HG03457 (cell line): ENCODE measurements around the gene TOMM40L.

Experiments used
- ATAC-seq: cut with Tn5 transposase; IDR thresholded peaks from one replicate; pipeline ENCODE4 v1.9.1; 2021; ENCODE audit warnings: moderate number of reproducible peaks; ENCODE audit not compliant: unreplicated experiment

TOMM40L gene

DNA sequence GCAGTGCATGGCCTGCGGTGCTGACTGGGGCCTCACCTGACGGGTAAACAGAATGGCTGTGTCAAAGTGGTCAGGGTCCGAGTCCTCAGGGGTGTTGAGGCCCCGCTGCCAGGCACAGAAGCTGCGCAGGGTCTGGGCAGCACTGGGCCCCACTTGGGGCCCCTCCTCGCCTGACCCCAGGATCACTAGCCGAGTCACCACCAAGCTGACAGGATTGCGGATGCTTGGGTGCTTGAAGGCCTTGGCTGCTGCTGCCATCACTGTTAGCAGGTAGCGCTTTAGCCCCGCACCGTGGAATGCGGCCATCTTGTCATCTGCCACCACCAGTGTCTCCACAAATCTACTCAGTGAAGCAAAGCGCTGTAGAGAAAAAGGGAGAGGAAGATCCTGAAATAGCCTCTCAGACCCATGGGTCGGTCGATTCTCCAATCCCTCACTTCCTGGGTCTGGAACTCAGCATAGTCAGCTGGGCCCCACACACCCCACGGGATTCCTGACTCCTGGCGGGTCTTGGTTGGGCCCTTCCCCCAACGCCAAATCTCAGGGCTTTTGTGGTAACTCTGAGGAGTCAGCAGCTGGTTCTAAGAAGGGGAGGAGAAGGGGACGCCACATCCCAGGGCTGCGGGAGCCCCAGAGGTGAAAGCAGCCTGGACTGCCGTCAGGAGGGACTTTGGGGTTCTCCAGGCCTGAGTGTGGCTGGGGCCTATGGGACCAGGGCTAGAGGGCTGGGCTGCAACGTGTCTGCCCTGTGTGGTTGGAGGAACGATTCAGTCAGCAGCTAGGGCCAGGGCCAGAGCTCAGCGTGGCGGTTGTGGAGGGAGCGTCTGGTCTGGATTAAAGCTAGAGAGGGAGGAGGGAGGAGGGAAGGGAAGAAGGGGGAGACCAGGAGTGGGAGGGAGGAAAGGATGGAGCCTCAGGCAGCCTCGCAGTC lies 29.1 kb upstream of the TOMM40L start:
- ATAC-seq = no peak

DNA sequence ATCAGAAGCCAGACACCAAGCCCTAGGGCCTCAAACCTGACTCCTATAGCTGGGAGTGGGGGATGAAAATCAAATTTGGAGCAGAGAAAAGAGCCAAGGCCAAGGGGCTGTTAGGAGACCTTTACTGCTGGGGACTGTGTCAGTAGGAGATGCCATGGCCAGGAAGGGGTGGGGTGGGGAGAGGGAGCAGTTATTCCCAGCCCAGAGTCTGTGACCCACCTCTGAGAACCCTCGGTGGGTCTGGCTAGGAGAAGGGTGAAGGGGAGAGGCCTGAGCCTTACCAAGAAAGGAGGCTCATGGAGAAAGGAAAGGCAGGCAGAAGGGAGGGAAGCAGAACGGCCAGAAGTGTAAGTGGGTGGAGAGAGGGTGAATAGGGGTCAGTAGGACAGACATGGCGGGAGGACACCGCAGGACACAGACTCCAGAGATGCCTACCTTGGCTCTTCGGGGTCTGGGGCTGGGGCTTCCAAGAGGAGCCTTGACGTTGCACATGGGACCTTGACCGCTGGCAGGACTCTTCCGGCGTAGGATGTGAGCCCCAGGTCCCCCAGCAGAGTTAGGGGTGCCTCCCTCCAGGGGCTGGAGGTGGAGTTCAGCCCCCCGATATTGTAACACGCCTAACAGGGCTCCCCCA lies 28.2 kb upstream of the TOMM40L start:
- ATAC-seq = no peak

DNA sequence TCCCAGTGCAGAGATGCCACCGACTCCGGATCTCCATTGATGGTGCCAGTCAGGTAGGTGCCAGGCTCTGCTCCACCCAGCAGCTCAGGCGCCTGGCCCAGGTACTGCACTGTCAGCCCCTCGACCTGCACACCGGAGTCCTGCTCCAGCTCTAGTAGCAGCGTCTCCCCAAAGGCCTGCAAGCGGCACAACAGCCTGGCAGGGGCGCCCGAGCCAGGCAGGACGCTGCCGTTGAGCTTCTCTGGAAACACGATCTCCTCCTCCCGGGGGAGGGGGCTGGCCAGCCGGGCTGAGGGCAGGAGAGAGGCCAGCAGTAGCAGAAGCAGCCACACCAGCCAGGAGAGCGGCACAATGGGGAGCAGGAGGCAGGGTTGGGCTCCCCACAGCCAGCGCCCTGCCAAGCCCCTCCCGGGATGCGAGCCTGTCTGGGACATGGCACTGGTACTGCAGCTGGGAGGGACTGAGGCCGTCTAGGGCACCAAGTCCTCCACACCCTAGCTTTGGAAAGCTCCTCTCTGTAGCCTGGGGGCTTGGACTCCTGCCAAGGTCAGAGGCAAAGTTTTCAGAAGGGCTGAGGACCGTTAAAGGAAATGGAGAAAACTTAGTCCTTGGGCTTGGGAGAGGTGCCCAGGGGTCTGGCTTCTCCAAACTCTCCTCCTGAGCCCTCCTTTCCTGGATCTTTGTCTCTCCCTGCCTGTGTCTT lies 27.5 kb upstream of the TOMM40L start:
- no peak for ATAC-seq

DNA sequence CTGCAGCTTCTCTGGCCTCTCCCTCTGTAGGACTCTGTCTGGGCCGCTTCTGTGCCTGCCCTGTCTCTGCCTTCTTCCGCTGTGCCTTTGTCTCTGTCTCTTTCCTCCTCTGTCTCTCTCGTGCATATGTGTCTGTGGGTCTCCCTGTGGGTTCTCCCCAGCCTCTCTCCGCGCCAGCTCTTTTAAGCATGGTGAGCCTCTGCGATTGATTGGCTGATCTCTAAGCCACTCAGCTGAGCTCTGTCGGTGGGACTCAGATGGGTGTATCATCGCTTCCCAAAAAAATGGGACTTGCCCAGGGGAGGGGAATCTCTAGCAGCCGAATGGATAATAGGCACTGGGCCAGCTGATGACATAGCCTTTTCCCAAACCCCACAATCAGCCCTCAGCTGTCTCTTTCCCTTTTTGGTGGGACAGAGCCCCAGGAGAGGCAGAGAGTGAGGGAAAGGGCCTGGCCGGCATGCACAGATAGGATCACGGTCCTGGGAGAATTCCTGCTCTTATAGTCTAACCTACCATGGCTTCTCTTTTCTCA lies 26.9 kb upstream of the TOMM40L start, which contains the start of gene ADAMTS4:
TSS of gene ADAMTS4 (minus strand) at position 158 of the 535 bp plus-strand sequence. CDS start 427 bp downstream, outside the sequence.
- ATAC-seq = no peak

DNA sequence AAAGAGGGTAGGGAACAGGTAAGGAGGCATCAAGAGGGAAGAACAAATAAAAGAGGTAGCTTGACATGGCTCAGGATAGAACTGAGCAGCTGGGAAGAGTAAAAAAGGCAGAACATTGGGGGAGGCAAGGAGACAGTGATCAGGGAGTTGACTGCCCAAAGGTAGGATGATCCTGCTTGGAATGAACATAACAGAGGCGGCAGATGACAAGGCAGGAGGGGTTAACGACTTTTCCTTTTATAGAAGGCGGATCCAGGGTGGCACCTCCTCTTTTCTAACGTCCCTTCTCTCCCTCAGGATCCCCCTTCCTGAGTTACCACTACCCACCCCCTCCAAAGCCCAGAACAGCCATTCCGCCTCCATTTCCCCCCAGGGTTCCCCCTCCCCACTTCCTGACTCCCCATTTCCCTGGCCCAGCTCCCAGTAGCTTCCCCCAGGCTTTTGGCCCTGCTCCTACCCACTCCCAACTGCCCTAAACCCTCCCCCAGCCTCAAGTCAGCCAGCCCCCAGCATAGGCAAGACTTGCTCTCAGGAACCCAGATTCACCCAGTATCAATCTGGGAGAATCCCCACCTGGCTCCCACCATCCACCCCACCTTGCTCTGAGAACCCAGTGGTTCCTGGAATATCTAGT lies 26.2 kb upstream of the TOMM40L start:
- no peak for ATAC-seq

DNA sequence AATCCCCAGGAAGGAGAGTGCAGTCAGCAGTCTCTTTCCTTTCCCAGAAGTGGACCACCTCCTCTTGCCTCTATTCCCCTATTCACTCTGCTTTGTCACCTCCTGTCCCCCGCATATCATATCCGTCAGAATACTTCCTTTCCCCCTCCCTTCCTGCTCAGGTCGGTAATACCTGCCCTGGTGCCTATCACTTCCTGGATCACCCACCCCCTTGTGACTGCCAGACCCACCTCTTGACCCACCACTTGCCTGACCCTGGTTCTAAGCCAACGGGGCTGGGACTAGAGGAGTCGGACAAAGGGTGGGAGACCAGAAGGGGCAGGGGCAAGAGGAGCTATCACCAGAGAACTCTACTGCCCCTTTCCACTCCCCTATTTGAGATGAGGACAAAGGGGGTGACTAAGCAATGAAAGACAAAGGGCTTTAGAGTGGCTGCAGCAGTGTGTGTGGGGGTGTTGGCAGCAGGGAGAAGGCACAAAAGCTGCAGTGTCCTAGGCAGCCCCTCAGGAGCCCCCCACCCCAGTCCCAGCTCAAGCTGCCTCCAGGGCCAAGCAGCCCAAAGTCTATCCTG lies 25.4 kb upstream of the TOMM40L start:
- ATAC-seq = no peak

DNA sequence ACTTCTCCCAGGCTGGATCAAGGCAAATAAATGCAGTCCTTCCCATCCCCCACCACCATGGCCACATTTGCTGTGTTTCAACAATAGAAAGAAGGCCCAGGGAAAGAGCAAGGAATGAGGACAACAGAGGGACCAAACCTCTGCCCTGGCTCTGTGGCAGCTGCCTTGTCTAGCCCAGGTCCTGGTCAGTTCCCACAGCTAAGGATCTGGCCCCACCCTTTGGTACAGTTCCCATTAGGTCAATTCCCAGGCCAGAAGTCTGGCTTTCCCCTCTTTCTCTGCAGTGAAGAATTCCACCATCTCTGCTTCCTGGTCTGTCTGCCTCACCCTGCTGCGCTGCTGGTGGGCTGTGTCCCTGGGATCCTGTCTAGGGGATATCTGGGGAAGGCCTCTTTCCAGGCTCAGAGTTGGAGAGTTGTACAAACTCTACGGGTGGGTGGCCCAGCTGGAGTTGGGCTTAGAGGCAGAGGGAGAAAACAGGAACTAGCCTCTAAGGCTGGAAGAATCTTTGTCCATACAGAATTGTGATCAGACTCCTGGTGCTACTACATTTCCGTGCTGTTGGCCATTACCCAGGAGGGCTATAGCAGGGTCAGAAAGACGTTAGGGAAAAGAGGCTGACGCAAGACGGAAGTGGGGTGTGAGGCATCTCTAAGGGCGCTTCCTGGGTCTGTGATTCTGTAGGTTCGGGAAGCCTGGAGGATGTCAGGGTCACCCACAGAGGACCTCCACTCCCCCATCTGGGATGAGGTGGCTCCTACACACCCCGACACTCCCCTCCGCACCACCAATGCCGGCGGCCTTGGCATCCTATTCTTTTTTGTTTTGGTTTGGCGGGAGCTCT lies 24.6 kb upstream of the TOMM40L start:
- no peak for ATAC-seq

DNA sequence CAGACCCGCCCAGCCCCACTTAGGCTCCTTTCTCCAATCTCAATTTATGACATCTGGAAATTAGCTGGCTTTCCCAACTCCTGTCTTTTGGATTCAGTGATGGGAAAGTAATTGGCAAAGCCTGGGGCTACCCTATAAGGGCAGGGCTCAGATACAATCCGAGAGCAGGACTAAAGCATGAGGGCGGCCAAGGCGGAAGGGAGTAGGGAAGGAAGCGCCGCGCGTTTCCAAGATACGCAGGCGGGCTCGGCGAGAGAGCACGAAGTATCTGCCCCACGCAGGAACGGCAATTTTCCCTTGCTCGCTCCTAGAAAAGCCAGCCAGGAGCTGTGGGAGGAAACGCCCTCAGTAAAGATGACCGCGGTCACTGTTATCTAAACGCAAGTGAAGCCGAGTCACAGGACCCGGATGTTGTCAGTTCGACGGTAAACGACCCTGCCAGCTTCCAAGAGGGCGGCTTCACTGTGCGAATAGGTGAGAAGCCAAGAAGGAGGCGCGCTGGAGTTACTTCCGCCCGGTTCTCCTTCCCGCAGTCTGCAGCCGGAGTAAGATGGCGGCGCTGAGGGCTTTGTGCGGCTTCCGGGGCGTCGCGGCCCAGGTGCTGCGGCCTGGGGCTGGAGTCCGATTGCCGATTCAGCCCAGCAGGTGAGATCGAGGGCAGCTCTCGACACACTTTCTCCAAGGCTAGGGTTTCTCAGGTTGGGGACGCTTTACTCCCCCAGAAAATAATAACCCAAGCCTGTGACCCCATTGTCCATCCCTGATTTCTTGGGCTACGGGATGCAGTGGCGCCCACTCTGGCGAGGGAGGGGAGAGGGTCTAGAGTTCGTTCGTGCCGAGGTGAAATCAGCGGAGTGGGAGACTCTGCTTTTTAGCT lies 23.8 kb upstream of the TOMM40L start, which contains the start of gene NDUFS2:
TSS of gene NDUFS2 (plus strand) at position 532 of the 877 bp plus-strand sequence. CDS start at position 551, 19 bp downstream.
- peak; percentile 86 for ATAC-seq

DNA sequence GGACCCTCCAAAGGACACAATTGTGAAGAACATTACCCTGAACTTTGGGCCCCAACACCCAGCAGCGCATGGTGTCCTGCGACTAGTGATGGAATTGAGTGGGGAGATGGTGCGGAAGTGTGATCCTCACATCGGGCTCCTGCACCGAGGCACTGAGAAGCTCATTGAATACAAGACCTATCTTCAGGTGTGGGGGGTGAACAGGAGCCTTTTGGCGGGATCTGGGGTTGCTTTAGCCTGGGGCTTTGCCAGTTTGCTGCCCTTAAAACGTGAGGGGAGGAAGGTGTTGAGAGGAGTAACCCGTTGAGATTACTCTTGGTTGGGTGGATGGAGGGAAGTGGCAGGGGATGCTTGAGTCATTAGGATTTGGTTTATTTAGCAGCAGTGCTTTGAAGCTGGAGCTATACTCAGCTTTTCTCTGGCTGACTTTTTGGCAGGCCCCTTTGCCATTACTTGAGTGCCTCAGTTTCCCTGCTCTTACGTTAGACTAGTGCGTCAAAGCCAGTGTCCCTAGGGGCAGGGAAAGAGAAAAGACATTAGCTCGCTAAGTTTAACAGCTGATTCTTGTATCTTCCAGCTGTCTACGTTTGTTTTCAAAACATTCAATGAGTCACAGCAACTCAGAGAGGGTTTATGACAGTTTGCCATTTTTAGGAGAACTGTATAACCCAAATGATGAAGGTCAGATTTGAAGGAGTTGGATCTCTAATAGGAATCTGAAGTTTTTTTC lies 19.3 kb upstream of the TOMM40L start:
- ATAC-seq = no peak

DNA sequence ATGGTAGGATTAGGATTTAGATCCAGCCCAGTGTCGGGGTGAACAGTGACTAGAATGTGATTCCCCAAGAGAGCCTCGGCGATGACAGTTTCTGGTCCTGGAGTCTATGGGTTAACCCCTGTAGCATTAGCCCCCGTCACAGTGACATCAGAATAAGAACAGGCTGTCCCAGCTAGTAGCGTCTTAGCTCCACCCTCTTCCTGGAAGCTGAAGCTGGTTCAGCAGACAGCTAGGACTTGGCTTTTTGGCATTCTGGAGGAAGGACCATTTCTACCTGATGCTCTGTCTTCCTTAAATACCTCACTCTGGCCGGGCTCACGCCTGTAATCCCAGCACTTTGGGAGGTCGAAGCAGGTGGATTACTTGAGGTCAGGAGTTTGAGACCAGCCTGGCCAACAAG lies 18.7 kb upstream of the TOMM40L start:
- ATAC-seq = no peak

DNA sequence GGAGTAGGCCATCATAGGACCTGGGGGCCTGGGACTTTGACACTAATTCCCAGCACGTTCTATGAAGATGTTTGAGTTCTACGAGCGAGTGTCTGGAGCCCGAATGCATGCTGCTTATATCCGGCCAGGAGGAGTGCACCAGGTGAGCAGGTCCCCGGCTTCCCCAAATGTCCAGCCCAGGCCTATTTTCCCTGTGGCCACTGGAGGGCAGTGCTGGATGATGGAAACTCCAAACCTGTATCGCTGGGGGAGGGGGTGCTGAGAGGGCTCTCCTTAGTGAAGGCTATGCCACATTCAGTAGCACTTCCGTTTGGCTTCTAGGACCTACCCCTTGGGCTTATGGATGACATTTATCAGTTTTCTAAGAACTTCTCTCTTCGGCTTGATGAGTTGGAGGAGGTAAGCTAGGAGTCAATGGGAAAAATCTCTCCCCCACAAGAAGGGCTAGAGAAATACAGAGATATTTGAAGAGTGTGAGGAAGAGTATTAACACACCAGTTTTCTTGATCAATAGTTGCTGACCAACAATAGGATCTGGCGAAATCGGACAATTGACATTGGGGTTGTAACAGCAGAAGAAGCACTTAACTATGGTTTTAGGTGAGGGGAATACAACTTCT lies 16.0 kb upstream of the TOMM40L start:
- ATAC-seq = no peak

DNA sequence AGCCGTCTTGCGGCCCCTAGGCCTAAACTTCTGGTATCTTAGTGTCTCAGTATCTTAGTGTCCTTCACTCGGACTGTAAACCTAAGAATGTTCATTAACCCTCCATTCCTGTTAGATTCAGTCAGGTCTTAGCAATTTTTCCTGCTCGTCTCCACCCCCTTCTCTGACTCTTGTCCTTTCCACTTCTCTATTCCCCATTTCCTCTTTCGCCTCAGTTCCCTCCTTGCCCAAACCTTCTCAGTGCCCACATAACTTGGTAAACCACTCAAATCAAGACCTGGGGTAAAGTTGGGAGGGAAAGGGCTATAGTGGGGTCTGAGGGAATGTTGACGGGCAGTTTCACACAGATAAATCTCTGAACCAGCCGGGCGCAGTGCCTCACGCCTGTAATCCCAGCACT lies 11.5 kb upstream of the TOMM40L start:
- no peak for ATAC-seq

DNA sequence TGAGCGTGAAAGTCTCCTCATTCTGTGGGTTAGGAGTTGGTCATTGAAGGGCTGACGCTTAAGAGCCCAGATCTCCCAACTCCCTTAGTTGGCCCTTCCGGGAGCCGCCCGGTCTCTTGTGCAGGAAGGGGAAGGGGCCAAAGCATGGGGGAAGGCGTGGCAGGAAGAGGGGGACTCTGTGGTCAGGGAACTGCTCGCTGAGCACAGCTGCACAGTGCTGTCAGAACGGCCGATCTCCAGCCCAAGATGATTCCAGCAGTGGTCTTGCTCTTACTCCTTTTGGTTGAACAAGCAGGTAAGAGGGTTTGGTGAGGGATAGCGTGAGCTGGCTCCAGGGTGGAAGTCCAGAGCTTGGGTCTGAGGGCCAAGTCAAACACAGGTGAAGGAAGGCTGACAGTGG lies 10.8 kb upstream of the TOMM40L start, which contains the start of gene FCER1G:
TSS of gene FCER1G (plus strand) at position 220 of the 400 bp plus-strand sequence. CDS start at position 247, 27 bp downstream.
- ATAC-seq = no peak

DNA sequence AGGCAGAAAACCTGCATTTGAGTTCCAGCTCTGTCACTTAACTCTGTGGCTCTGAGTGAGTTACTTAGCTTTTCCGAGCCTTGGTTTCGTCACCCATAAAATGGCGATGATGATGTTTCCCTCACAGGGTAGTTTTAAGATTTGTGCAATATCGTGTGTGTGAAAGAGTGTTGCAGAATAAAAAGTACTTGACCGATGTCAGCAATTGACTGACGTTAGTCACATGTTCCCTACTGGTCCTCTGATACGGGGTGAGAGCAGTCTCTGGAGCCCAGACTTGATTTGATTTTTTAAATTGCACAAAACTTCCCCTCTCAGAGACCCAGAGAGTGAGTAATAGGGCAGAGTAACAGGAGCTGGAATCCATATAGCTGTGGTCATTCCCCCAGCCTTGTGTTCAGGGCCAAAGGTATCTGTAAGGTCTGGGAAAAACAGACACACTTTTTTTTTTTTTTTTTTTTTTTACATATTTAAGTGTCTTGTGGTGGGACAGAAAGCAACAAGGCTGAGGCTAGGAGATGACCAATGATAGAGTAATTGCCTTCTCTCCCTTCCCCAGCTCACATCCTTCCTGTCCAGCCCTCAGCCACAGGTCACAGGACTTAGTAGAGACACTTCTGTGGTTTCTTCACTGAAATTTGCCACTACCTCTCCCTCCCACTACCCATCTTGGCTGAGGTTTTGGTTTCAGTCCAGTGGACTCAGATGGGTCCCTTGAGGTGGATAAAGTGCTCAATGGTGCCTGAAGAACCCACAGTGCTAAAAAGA lies 8.7 kb upstream of the TOMM40L start:
- ATAC-seq = peak; percentile 75

DNA sequence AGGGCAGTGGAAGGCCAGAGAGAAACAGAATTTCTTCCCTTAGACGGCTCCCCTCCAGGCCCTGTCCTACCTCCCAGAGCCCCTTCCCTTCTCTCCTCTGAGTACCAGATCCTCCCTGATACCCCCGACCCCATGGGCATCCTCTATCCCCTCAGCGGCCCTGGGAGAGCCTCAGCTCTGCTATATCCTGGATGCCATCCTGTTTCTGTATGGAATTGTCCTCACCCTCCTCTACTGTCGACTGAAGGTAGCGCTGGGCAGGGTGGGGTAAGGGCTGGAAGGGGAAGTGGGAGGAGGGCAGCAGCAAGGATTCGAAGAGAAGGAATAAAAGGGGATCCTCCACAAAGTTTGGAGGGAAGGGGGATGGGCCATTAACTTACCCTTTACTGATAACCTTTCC lies 8.0 kb upstream of the TOMM40L start:
- ATAC-seq = no peak

DNA sequence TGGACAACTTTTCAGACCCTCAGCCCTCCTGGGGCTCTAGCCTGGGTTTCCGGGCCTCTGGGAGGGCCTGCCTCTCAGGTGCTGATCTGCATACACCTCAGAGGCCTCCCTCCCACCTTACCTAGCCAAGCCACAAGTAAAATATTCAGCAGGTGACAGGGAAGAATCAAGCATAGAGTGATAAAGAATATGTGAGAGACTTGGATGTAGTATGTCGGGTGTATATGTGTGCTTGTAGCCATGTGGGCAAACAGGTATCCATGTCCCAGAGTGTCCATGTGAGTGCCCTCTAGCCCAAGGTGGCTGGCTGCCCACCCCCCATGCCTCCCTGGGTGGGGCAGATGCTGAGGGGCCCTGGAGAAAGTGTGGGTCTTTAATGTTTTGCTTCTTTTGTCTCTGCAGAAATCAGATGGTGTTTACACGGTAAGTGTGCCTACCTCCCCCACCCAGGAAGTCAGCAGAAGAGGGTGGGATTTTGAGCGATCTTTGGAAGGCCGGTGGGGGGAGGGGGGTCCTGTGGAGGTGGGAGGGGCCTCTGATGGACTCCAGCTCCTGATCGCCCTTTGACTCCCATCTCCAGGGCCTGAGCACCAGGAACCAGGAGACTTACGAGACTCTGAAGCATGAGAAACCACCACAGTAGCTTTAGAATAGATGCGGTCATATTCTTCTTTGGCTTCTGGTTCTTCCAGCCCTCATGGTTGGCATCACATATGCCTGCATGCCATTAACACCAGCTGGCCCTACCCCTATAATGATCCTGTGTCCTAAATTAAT lies 7.4 kb upstream of the TOMM40L start:
- no peak for ATAC-seq
